ENCODE results near the gene SPATA1. TPM values are rescaled to one million over a fixed set of nuclear protein-coding genes. Genes with fewer than 3 reads are reported as not detected.

SPATA1 gene, protein sequence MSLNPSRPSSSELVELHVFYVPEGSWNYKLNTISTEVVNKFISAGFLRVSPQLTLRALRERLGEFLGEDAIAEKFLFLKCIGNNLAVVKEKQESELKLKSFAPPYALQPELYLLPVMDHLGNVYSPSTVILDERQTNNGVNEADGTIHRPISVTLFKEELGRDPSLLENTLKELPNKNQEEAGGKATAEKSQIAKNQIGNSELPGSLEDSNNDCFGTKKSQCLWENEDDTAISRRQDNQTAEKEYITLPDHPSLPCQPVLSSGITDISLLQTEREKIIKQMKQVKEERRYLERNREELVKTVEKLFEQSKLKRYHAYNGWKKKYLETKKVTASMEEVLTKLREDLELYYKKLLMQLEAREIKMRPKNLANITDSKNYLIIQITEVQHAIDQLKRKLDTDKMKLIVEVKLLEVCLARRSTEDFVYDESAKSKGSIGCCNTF
- 1 to 10 TPM; 1.3 to 3.6 (median 2.4) TPM for polyA plus RNA-seq (ENCODE audit: insufficient read length in 4 of 4)

DNA sequence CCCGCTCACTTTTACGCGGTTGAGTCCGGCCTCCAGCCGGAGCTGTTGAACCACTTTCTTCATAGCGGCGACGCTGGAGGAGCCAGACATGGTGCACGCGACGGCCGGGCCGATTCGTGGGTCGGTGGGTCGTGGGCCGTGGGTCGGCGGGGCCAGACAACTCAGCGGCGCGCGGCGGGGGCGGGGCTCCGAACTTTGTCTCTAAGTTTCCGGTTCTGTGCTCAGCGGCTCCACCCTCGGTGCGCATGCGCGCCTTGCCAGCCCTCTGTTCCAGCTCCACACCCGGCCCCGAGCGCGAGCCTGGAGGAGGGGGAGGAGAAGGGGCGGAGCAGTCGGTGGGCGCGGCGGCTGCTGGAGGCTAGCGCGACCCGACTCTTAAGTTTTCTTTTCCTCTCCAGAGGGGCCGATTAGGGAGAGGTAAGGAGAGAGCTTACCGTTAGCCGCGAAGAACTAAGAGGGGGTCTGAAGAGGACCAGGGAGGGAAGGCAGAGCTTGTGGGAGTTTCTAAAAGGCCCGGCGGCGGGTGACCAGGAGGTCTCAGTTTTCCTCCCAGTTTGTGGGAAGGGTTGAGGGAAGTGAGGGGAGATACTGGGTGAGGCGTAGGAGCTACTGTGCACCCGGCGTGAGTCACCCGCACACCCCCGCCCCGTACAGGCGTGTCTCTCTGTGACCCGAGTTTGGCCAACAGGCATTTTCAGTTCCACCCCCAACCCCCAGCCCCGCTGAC is at the start of gene SPATA1, which contains the start of gene GNG5:
Gene SPATA1, plus strand, starts transcription at position 385 of the 727 bp plus-strand sequence. CDS start 9,974 bp downstream, outside the sequence.
Gene GNG5, minus strand, starts transcription at position 580 of the 727 bp plus-strand sequence. Its CDS starts 490 bp downstream, at position 90.
- peak; percentile 95 to 98 (median 96) for DNase-seq (ENCODE audit: low read depth in 4 of 4, low spot score in 3 of 4)

DNA sequence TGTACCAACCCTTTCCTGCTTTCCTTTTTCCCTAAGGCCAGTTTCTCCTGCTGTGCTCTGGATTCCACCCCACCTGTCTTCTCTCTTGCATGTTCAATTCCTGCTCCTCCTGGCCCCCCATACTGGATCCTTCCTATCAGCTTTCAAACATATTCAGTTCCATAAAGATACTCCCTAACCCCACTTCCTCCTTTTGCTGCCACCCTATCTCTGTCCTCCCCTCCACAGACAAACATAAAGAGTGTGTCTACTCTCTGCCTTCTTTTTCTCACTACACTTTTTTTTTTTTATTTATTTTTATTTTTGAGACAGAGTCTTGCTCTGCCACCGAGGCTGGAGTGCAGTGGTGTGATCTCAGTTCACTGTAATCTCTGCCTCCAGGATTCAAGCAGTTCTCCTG is 44.1 kb upstream of the SPATA1 start:
- DNase-seq (ENCODE audit: low read depth in 4 of 4, low spot score in 3 of 4): no peak

DNA sequence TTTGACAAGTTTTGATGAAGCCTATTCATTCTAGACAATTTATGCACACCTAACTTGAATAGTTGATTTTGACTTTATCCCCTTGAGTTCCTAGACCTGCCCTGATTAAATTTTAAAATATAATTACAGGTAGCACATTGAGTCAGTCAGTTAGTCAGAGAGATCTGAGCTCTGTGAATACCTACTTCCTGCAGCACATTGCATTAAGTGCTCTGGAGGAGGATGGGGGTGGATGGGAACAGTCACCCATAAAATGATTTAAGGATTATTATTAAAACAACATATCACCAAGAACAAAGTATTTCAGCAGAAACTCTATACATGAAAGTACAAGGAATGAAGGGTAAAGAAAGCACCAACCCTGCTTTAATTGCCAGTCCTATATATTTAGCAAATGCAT is 38.9 kb upstream of the SPATA1 start:
- no peak for DNase-seq (ENCODE audit: low read depth in 4 of 4, low spot score in 3 of 4)

DNA sequence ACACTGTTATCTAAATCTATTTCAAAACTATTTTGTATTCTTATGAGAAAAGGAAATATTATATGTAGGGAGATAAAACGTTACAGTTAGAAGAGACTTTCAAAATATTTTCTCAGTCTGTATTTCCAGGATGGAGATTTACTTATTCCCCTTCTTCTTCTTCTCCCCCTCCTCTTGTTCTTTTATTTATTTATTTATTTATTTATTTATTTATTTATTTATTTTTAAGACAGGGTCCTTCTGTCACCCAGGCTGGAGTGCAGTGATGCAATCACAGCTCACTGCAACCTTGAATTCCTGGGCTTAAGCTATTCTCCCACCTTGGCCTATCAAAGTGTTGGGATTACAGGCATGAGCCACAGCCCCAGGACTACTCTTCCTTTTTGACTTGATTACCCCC is 30.0 kb upstream of the SPATA1 start:
- DNase-seq (ENCODE audit: low read depth in 4 of 4, low spot score in 3 of 4): no peak

DNA sequence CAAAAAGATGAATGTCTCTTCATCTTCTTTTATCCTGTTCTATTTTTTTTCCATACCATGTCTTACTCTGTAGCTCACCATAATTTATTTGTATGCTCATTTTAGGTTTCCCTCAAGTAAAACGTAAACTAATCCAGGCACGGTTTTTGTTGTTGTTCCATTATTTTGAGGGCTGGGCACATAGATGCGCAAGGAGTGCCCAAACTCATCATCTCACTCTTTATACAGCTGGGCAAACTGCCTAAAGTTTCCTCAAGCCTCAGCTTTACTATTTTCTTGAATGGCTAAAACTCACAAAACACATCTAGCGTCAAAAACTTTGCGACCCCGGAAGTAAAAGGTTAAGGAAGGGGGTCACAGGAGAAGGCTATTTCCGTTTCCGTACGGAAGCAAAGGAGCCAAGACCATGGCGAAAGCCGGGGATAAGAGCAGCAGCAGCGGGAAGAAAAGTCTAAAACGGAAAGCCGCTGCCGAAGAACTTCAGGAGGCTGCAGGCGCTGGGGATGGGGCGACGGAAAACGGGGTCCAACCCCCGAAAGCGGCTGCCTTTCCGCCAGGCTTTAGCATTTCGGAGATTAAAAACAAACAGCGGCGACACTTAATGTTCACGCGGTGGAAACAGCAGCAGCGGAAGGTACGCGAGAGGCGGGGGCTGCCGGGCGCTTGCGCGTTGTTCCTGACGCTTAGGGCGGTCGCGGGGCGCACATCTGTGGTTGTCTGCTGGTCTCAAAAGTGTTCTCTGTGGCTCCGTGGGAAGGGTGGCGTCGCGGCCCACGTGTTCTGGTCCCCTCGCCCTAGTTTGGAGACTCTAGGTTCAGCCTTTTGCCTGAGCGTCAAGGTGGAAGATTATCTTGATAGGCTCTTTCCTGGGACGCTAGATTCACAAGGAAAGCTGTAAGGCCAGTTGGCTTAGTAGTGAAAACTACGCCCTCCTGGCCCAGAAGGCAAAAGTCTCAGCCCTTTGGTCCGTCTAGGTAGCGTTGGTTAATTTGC is 27.0 kb upstream of the SPATA1 start, which contains the start of gene RPF1:
Gene RPF1, plus strand, starts transcription at position 391 of the 993 bp plus-strand sequence. Its CDS starts 16 bp downstream, at position 407.
- DNase-seq (ENCODE audit: low read depth in 4 of 4, low spot score in 3 of 4): peak; percentile 69 to 81 (median 74)

DNA sequence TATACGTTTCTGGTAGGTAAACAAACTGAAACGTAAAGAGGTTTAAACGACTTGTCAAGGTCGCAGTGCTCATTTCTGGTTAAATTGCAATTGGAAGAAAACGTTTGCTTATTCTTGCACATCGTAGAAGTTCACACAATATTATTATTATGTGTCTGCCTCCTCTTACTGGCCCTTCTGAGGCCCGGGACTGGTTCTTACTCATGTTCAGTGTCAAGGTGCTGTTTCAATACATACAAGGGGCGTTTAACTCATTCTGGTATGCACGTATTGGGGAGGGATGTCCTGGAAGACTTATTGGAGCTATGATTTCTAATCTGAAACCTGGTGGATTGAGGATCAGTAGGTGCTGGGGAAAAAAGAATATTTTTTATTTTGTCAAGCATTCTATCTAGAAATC is 26.2 kb upstream of the SPATA1 start:
- peak in 1 of 4 donors; percentile 5 for DNase-seq (ENCODE audit: low read depth in 4 of 4, low spot score in 3 of 4)

DNA sequence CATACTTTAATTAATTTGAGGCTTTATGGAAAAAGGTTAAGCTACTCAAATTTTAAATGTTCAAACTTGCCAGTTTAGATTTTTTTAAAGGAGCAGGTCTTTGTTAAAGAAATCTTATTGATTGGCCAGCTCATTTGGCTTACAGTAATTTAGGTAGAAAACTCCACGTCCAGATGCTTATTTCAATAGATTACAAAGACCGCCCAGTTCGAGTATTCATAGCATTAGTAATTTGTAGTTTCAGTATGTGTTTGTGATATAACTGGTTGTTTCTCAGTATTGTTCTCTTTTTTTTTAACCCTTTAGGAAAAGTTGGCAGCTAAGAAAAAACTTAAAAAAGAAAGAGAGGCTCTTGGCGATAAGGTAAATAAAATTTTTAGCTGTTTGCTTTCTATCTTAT is 25.5 kb upstream of the SPATA1 start:
- no peak for DNase-seq (ENCODE audit: low read depth in 4 of 4, low spot score in 3 of 4)

DNA sequence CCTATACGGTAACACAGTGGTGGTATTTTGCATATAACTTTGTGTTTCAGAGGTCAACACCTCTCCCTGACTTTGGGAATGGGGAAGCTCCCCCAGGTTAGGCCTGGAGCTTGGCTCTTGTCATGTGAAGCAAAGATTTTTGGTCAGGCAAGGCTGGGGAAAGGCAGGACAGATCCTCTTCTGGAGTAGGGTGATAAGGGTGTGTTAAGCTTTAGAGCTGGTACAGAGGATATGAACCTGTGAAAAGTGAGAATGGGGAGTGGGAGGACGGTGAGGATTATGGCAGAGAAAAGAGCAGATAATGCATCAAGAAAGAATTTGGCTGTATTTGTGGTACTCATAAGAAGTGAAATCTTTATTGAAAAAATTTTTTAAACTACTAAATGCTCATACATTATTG is 24.9 kb upstream of the SPATA1 start:
- DNase-seq (ENCODE audit: low read depth in 4 of 4, low spot score in 3 of 4): no peak

DNA sequence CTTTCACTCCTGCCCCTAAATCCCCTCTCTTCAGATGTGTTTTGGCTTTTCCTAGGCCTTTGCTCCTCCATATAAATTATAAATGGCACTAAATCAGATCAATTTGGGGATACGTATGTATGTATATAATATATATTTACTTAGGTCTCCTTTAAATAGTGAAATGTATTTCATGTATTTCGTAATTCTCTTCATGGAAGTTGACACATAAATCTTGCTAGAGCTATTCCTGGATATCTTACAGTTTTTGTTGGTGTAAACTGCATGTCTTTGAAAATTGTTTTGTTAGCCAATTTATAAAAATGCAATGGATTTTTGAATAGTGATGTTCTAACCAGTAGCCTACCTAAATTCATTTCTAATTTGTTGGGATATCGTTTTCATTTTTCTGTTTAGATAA is 18.1 kb upstream of the SPATA1 start:
- no peak for DNase-seq (ENCODE audit: low read depth in 4 of 4, low spot score in 3 of 4)

DNA sequence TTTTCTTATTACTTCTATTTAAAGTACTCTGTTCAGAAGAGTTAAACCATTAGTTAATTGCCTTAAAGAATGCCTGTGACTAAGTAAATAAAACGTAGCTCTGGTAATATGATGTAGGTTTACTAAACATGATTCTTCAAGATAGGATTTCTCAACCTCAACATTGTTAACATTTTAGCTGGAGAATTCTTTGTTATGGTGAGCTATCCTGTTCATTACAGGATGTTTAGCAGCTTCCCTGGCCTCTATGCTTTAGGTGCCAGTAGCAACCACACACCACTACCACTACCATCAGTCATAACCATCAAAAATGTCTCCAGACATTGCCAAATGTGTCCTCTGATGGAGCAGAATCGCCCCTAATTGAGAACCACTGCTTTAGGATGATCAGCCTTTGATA is 16.4 kb upstream of the SPATA1 start:
- no peak for DNase-seq (ENCODE audit: low read depth in 4 of 4, low spot score in 3 of 4)

DNA sequence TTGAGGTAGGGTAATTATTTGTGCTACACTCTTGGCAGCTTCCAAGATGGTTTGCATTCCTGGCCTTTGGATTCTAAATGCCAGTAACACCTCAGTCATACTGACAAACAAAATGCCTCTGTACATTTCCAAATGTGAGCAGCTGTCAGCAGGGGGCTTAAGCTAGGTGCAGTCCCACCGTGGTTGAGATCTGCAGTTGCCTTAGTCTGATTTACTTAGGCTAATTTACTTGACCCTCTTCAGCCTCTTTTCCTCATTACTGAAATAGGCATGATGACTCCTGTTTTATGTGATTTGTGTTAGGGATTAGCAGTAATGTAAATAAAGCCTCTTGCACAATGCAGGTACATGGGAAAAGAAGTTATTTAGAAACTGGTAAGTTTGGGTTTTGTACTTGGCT is 13.5 kb upstream of the SPATA1 start:
- no peak for DNase-seq (ENCODE audit: low read depth in 4 of 4, low spot score in 3 of 4)

DNA sequence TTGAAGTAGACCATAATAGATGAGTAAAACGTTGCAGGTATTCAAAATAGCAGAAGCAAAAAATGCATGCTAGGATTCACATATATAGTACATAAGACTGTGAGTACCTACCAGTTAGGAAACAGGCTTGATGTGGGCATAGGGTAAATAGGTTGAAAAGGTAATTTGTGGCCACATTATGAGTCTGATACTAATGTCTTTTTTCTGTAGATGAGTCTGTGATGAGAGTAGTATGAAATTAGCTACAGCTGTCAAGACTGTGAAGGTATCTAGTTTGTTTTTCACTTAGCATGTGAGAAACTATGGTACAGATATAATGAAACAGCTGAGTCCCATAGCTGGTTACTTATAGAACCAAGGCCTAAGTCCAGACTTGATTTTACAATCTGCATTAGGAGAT is 12.4 kb upstream of the SPATA1 start:
- no peak for DNase-seq (ENCODE audit: low read depth in 4 of 4, low spot score in 3 of 4)

DNA sequence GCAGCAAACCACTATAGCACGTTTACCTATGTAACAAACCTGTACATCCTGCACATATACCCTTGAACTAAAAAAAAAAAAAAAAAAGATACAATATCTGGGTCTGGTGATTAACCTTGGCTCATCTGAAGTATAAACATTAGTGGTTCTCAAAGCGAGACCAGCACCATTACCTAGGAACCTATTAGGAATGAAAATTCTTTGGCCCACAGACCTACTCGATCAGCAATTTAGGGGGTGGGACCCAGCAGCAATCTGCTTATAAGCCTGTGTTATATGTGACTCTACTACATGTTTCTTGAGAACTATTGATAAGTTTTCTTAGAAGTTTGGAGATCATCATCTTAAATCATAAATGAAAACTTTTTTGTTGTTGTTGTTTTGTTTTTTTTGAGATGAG is 9.7 kb upstream of the SPATA1 start:
- no peak for DNase-seq (ENCODE audit: low read depth in 4 of 4, low spot score in 3 of 4)

DNA sequence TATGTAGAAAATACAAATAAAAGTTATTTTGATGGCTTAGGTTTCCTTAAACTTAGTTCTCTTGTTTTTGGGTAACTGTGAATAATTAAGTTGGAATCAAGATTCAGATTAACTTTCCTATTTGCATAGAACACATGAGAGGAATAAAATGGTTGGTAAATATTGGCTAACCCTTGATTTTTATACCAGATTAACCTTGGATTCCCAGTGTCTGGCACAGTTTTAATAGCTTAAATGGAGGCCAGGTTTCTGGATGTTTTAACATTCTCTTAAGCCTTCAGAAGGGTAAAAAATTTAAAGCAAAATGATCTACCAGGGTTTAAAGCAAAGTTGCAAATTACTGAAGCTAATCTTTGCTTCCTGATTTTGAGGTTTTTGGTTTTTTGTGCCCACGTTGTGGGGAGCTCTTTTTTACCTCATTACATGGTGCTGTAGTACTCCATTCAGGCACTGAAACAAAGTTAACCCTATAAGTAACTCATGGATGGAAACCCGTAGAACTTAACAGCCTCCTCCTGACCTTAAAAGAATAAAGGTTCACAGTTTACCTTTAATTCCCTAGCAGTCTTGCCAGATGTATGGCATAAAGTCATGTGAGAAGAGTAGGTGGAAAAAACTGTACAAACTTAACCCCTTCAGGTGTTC is 8.4 kb upstream of the SPATA1 start:
- DNase-seq (ENCODE audit: low read depth in 4 of 4, low spot score in 3 of 4): no peak

DNA sequence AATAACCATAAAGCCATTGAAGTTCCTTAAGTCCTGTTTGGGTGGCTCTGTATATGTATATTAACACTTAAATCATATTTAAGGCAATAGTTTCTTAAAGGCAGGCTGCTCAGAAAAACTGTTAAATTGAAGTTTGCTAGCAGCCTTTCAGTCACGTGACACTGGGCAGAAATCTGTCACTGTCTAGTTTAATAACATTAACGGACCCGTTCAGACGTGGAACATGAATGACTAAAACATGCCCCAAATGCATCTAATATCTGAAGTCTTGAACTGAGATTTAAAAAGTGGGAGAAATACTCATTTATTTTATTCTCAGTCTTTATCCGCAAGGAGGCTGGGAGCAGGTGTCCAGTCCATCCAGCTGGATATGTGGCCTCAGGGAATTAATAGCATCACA is 3.3 kb upstream of the SPATA1 start:
- no peak for DNase-seq (ENCODE audit: low read depth in 4 of 4, low spot score in 3 of 4)

DNA sequence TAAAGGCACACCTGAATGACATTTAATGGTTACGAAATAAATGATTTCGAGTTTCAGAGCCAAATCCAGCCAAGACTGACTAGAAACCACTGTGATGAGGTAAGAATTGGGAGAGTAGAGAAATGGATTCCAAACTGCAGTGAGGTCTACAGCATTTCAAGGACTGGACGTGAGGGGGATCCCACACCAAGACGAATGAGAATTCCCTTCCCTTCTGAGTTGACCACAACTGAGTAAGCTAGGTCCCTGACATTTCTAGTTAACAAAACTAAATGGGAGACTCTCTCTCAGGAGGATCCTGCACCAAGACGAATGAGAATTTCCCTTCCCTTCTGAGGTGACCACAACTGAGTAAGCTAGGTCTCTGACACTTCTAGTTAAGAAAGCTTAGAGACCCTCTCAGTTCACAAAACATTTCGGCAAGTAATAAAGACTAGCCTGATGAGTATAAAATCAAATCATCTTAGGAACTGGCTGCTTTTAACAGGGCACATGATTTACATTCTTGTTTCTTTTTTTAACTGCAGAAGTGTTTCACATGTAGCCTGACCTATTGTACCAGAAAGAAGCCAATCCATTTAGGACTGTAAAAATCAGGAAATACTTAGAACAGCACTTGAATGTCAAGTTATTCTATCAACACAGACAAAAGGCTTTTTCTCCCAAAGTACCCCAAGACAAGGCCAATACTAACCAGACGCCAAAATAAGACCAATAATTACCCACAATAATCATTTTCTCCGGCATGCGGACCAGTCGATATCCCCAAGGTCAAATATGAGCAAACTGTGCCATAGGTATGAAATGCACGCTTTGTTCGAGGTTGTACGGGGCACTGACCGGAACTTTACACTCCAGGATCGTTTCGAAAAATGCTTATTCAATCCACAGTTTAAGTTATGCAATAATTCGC is 1.4 kb upstream of the SPATA1 start:
- peak in 2 of 4 donors; percentile 12 to 19 for DNase-seq (ENCODE audit: low read depth in 4 of 4, low spot score in 3 of 4)

DNA sequence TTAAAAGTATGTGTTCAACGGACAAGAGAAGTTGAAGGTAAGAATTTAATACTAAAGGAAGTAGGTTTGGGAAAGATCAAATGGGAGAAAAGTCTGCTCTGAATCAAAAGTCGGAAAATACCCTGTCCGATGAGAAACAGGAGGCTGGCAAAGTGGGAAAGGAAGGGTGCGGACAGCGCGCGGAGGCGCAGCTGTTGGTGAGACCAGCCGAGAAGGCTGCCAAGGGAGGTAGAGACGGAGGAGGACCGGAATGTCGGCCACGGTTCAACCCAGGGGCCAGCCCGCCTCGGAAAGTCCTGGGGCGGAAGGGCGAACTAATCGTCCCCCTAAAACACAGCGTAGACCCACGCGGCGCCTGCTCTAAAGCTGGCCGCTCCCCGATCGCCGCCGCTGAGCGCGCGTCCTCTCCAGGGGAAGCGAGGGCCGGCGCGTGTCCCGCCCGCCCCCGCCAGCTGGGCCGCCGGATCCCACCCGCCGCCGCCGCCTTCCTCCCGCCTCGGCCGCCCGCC is 639 bp upstream of the SPATA1 start:
- DNase-seq (ENCODE audit: low read depth in 4 of 4, low spot score in 3 of 4): peak in 3 of 4 donors; percentile 38 to 61 (median 40)

DNA sequence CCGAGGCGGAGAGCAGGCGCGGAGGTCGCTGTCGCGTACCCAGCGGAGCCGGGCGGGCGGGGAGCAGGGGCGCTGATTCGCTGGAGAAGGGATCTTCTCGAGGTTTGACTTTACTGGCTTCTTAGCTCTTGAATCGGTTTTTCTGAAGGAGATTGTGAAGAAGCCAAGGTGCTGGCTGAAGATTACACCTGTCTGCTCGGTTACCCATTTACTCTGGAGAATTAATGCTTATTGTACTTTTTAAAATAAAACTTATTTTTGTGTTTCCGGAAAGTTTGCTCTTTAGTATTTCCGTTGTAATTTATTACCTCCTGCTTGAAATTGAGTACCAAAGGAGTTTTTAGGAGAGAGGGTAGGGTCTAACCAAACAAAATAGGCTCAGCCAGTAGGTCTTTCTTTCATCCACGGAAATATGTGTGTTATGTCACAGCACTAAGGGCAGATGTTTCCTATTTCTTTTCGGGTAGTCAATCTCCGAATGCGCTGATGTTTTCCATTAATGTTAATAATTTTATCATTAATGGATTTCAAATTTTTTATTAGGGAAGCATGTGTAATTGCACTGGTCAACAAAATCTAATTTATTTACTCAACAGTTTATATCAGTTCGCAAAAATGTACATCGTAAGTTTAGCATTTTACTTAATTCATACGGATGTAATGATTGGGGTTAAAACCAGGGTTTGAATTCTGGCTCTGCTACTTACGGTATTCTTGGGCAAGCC is 705 bp downstream of the SPATA1 start:
- DNase-seq (ENCODE audit: low read depth in 4 of 4, low spot score in 3 of 4): no peak

All from right renal pelvis (tissue), 4 donors.